GM19324 (cell line): ENCODE measurements around the gene BAZ2B.

ENCODE experiments used
- ATAC-seq: cut with Tn5 transposase; IDR thresholded peaks from one replicate; pipeline ENCODE4 v1.9.1; 2021; ENCODE audit warnings: mild to moderate bottlenecking, moderate library complexity; ENCODE audit not compliant: unreplicated experiment, low FRiP score

The BAZ2B gene

DNA sequence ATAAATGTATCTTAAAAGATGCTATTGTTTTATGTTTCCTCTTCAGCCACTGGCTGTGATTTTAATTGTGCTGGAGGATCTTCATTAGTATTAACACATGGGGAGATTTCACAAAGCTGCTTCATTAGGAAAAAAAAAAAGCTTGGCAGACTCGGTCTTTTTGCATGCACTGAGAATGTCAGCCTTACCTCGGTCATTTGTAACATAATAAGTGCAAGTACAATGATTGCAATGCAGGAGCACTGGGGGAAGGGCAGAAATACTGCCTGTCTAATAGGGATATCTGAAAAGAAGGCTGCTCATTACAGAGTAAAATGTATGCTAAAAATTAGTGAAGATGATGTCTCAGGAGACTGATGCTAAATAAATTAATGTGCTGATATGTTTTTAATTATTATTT lies 1.3 kb upstream of the BAZ2B start:
- ATAC-seq: no peak

DNA sequence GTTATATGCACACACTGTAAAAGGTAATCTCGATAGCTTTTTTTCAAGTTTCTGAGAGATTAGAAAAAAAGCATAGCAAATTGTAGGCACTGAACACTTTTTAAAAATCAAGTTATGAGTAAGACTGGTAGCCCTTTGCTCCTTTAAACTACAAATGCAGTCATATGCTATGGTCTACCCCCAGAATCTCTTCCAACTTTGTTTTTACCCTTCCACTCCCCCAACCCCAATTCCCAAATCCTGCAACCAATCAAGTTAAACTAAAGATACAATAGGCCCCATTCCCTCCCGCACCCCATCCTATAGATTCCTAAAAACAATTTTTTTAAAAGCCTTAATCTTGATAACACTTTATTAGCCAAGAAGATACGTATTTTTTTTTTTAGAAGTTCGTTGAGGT lies 752 bp upstream of the BAZ2B start:
- ATAC-seq: no peak

DNA sequence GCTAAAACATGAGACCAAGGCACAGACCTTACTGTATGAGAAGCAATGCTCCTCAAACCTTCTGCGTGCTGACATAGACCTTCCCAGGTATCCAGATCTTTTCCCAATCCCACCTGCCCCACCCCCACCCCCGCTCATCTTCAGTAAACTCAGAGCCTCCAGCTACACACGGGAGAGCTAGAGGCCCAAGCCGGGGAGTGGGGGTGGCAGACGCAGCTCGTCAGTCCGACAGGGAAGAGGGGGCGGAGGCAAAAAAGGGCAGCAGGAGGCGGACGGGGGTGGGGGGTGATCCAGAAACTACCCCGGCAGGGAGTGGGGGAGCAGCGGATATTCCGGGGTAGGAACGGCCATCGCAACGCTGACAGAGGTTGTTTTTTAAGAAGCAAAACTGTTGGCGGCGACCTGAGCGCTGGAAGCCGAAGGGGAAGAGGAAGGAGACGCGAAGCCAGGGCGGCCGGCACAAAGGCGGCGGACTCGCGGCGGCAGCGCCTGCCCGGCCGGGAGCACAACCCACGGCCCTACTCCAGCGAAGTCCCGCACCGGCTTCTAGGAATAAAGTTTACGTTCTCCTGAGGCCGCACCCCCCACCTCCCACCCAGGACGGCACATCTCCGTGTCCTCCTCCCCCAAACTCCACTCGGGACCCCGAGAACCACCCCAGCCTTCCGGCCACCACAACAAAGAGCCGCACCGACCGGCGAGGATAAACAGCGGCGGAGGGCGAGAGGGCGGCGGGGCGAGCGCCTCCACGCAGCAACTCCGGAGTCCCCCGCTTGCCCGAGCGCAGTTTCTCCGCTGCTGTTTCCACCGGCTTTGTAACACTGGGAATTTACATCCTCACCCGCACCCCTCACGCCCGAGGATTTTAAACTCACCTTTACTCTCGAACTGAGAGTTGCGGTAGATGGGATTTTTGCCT lies 722 bp downstream of the BAZ2B start:
- peak; percentile 66 for ATAC-seq

DNA sequence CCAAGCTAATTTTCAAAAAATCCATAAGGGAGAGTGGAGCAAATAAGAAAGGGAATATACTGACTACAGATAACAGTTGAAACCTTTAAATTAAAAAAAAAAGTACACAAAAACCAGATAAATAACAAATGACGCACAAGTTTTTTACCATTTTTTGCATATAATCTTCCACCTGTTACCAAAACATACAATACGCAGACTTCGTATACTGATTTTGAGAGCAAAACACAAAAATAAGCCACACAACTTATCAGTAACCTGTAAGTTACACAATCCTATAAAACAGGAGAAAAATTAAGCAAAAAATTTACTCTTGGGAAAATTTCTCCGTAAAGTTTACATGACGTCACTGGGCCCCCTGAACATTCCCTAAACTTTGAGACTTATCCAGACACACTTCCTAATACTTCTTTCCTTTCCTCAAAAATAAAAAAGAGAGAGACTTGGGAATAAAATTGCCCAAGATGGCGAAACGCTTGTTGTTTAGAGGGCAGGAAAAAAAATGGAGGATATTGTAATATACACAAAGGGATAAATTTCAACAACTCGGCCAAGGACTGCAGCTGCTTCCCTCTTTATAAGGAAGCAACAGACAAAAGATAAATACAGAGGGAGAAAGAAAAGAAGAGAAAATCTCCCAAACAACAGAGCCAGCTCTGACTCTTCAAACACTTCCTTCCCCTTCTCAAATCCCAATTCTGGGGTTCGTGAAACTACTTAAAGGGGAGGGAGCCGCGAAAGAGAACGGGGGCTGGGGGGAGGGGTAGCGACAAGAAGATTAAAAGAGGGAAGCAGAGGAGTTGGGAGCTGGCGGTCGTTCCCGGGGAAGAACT lies 1.6 kb downstream of the BAZ2B start:
- peak; percentile 3 for ATAC-seq

DNA sequence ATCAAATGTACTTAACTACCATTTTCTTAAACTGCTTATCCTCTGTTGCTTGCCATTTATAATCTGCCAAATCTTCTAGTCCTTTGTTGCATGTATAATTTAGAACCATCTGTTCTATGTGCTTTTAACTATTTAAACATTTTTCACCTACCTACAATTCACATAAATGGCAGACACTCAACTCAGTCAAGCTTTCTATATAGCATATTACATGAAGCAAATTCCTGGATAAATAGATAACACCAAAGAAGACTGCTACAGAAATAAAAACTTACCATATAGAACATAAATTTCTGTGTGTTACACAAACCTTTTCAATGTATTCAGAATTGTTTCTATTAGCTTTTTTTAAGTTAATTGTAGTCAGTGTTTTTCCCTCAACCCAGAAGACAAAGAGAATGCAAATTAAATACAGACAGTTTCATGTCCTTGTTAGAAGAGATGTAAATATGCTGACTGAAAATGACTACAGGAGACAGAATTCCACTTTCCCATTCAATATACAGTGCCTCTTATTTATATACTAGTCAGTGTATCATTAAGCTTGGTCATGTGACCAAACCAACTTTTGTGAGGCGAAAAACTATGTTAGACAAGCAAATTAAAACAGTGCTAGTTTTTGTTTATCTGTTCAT lies 2.6 kb downstream of the BAZ2B start:
- no peak for ATAC-seq

DNA sequence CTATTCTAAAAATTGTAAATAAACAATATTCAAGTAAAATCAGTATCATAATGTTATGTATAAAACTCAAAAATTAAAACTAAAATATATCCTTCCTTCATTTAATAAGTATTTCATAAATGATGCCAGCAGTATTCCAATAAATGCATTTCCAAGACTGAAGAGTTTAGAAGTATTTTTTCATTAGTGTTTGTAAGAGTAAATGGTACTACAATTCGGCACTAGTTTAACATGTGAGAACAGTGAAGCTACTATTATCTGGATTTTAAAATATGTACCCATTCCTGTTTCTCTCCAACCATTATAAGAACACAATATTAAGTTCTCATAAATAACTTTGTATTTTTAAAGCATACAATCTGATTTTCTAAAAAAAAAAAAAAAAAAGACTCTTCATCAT lies 3.3 kb downstream of the BAZ2B start:
- ATAC-seq: no peak

DNA sequence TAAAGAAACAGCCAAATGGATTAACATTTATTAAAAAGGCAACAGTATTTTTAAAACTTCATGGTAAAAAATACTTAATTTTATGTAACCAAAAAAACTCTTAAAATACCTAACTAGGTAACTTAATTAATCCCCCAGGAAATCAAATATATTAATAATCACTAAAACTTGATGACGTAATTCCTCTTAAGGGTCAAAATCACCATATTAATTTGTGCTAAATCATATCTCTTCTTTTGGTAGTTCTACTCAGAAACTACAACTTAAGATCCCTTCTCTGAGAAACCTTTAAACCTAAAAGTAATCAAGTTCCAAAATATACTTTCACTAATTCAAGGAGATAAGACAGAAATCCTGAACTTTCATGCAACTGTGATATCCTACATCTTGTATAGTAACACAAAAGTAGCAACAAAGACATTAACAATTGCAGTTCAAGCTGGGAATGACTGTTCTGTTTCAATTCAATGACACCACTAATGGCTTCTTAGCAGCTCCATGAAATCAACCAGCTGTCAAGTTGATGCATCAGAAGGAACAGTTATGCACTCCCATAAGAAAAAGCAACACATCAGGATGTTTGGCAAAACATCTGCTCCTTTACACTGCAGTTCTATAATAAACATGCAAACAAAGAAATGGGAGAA lies 4.0 kb downstream of the BAZ2B start:
- ATAC-seq: no peak

DNA sequence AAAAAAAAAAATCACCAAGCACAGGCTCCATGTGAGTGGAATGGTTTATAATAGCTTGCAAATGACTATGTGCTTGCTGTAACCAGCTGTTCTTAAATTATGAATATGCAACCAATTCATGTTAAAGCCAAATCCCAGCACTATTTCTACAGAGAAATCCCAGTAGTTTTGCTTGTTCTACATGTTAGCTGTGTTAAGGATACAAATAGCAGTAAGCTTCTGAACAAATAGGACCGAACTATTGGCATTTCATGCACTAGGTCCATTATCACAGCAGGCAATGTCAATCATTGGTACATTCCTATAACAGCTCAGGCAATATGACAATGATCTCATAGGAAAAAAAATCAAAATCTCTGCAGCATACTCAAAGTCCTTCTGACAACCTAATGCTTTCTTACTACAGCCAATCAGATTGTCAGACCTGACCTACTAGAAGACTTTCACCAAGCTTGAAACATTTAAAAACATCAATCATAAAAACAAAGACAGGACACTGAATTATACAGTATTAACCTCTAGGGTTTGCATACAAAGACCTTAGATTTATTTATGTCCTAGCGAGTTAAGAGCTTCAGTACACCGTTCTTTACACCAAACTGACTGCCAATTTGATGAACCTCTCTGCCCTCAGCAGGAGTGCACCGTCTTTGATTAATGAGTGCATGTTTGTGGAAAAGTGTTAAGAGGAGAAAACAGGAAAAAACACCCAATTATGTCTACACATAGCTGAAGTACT lies 6.4 kb downstream of the BAZ2B start:
- no peak for ATAC-seq

DNA sequence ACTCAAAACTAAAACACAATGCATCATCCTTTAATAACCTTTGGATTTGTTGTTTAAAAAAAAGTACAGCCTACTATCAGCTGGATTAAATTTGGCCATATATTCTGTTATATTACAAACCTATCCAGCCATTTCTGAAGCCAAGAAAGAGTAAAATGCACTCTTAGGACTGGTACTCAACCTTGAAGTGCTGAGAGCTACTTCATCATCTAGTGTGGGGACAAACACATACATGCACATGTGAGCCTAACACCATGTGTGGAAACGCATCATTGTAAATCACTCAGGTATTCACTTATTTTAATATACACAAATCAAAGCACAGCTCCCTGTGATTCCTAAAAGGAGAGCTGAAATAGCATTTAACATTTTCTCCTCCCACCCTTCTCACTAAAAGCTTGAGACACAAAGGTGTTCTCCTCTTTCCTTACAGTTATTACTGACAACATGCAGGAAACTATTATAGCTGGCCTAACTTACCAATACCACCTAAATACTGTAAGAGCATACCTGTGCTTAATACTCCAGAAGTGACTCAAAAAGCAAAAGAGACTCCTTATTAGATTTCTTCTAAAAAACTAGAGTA lies 7.5 kb downstream of the BAZ2B start:
- ATAC-seq: no peak

DNA sequence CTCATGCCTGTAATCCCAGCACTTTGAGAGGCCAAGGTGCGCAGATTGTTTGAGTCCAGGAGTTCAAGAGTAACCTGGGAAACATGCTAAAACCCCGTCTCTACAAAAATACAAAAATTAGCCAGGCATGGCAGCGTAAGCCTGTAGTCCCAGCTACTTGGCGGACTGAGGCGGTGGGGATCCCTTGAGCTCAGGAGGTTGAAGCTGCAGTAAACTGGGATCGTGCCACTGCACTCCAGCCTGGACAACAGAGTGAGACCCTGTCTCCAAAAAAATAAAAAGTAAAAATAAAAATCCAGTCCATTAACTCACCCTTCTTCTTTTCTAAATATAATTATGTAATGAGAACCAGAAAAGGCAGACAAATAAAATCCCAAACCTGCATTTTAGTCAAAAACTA lies 8.2 kb downstream of the BAZ2B start:
- ATAC-seq: no peak

DNA sequence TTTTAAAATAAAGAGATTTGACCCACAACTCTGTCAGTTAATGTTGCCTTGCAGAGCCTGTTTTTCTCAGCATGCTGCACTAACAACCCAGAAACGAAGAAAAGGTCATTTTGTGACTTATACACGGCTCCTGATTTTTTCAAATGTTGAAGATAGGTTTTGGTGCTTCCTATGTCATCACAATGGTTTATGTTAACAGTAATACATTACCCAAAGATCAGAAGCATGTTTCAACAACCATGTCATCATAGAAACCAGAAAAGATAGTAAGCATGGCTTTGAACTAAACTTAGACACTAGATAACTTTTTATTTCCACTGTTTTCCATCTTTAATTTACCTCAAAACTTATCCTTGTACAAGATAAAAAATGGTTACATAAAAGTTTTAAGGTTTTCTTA lies 10.1 kb downstream of the BAZ2B start:
- no peak for ATAC-seq

DNA sequence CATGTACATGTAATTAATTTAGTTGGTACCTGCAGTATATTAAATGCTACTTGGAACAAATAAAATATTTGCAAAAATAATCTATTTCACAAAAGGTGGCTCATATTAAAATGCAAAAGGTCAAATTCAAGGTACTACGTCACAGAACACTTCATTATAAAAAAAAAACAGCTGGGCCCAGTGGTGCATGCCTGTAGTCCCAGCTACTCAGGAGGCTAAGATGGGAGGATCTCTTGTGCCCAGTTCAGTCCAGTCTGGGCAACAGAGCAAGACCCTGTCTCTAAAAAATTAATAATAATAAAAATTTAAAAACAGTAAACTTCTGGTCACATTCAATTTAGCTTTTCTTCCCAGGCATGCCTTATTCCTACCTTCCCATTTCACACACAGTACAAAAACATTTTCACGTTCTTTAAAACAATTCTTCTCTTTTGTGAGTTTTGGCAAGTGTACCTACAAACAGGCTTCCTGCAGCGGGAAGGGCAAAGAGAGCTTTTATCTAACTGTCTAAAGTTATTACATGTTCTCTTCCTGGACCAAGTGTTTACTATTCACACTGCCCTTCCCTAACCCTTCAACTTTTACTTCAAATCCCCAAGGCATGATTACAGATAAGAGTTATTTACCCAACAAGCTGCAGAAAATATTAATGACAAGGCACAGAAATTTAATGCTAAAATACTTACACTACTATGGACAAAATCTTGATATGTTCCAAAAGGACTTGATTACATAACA lies 10.7 kb downstream of the BAZ2B start:
- ATAC-seq: no peak

DNA sequence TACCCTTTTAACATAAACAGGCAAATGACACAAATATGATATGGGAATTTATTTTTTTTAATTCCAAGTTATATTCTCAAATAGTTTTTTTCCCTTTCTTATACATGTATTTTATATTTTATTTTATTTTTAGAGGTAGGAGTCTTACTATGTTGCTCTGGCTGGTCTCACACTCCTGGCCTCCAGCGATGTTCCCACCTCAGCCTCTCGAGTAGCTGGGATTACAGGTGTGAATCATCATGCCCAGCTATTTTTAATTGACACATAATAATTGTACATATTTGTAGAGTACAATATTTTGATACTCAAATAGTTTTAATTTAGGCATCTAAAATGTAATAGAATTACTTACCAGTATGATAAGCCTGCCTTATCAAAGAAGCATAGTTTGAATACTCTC lies 12.2 kb downstream of the BAZ2B start:
- ATAC-seq: no peak

DNA sequence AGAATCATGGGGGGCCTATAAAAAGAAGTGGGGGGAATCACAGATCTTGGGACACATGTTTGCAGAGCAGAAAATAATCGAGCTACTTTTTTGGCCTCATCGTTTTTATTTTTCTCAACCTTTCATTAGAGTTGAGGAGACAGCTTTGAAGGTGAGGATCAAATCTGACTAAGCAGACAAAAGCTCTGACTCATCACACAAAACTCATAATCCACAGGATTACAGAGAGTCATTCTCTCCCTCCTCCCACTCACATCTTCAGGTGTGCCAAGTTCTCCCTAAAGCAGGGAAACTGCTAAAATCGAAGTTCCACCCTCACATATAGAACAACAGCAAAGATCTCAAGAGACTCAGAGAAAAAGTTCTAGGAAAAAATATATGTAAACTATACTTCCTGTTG lies 15.6 kb downstream of the BAZ2B start:
- no peak for ATAC-seq

DNA sequence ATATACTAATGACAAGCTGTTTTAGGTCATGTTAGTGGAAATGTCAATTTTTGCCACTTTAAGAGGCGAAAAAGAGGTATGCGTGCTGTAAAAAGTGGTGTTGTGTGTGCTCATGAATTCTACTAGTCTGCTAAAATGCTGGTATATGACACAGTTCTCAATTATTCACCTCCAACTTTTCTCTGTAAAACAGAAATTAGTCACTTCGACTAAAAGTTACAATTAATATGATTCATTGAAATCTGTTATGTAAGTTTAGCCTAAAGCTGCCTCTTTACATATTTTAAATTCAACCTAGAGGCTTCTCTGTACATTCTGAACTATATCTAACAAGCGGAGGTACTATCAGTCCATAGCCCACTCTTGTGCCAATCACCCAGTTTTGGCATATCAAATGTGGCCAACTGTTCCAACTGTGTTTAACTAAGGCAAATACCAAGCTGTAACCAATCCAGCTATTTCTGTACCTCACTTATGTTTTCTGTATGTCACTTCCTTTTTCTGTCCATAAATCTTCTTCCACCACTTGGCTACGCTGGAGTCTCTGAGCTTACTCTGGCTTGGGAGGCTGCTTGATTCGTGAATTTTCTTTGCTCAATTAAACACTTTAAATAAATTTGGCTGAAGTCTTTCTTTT lies 20.8 kb downstream of the BAZ2B start:
- no peak for ATAC-seq

DNA sequence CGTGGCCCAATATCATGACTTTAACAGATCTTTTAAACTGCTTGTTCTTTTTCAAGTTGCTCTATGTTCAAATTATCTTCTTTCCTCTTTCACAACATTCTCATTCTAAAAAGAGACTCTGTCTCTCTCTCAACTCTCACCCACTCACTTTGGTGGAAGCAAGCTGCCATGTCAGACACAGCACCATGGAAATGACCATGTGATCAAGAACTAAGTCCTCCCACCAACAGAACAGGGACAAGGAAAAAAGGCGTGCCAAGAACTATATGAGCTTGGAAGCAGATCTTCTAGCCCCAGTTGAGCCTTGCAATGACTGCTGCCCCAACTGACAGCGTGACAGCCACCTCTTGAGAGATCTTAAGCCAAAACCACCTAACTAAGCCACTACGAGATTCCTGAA lies 23.9 kb downstream of the BAZ2B start:
- ATAC-seq: no peak

DNA sequence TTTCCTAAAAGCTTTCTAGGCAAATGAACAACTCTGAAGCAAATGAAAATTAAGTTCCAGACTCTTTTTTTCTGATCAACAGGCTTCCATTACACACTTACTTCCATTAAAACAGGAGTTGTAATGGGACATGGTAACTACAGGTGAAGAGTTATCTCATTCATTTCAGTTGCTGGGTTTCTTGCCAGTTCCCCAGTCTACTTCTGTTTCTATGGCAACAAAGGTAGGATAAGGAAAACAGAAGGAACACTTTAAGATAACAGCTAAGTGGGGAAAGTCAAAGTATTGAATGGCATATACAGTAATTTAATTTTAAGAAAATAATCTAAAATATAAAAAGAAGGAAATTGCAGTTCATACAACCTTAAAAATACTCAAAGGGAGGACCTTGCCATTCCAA lies 25.1 kb downstream of the BAZ2B start:
- no peak for ATAC-seq

DNA sequence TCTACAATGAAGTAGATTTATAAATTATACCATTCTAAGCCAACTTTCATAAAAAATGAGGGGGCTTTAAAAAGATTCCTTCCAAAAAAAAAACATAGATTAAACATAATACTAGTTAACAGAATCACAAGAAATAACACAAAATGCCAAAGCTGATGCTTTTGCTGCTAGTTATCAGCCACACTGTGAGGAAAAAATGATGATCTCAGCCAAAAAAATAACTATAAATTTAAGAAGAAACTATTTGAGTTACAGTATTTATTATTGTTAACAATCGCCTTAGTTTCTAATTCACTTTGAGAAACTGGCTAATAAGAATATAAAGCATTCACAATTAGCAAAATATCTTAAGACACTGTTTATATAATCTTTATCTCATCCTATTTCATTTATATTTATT lies 27.1 kb downstream of the BAZ2B start:
- ATAC-seq: no peak

DNA sequence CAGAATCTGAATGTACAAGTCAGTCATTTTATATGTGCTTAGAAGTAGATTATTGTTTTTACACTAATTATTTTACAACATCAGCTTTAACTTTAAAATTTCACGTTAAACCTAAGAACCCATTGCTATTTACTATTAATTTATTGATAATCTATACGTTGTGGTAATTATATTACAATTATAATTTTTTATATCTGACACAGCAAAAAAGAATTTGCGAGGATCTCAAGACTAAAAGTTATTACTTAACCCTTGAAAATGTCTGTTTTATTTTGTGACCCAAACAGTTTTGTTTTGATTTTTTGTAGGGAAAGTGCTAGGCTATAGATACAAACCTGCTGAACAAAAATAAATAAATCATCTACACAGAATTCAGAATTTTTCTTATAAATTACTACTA lies 30.3 kb downstream of the BAZ2B start:
- no peak for ATAC-seq
